MCF 10A (cell line): Measurements from ENCODE around the gene LDB2. TPM values are rescaled to one million over a fixed set of nuclear protein-coding genes. Genes with fewer than 3 reads are reported as not detected.

Experiments used
- BruUV-seq: library from RNA; stranded (reverse); fragments of 400-500 nt; replicated peaks from 2 replicates; lab custom pipeline; 2021; lab: Mats Ljungman, UMichigan
- CTCF ChIA-PET: fragments of 300-600 bp; sonication (Branson Sonifier 250); formaldehyde crosslinking; extraction: SDS; loops from one replicate; lab custom pipeline; 2021; ENCODE audit warnings: antibody characterized with exemption, inconsistent platforms; lab: Yijun Ruan, JAX
- POLR2A ChIA-PET: fragments of 300-600, 350-650 bp; sonication (Branson Sonifier 250); formaldehyde crosslinking; extraction: SDS; loops from one replicate; lab custom pipeline; 2020; ENCODE audit warnings: antibody characterized with exemption, inconsistent platforms; lab: Yijun Ruan, JAX
- DNase-seq: peaks from one replicate; pipeline ENCODE4 v3.0.0-alpha.2; 2018; ENCODE audit not compliant: unreplicated experiment
- H3K27ac Mint-ChIP-seq: one replicate; pipeline ENCODE4 v1.8.0; 2022; ENCODE audit warnings: mild to moderate bottlenecking, low read depth, mixed read lengths; ENCODE audit not compliant: unreplicated experiment
- H3K27me3 Mint-ChIP-seq: one replicate; pipeline ENCODE4 v1.8.0; 2022; ENCODE audit warnings: mixed read lengths; ENCODE audit not compliant: insufficient read depth, unreplicated experiment
- H3K36me3 Mint-ChIP-seq: one replicate; pipeline ENCODE4 v1.8.0; 2022; ENCODE audit warnings: mild to moderate bottlenecking, moderate library complexity, mixed read lengths; ENCODE audit not compliant: insufficient read depth, unreplicated experiment
- H3K4me1 Mint-ChIP-seq: one replicate; pipeline ENCODE4 v1.8.0; 2022; ENCODE audit warnings: mixed read lengths; ENCODE audit not compliant: insufficient read depth, unreplicated experiment
- H3K4me3 Mint-ChIP-seq: one replicate; pipeline ENCODE4 v1.8.0; 2022; ENCODE audit warnings: mild to moderate bottlenecking, moderate library complexity, mixed read lengths; ENCODE audit not compliant: unreplicated experiment
- H3K9me3 Mint-ChIP-seq: one replicate; pipeline ENCODE4 v1.8.0; 2022; ENCODE audit warnings: mixed read lengths; ENCODE audit not compliant: unreplicated experiment
- intact Hi-C: fragments of 100-400 bp; cut with micrococcal nuclease; formaldehyde crosslinking; loops from 2 replicates; pipeline ENCODE4 v1.14.1; 2022
- total RNA-seq: library from RNA; stranded (reverse); gene quantifications from 2 replicates; pipeline ENCODE4 v1.2.3, GENCODE V29; 2022
- TF ChIP-seq, protein P1 (sequence below): fragments of 200-600 bp; IDR thresholded peaks from one replicate; pipeline ENCODE4 v1.8.0; 2022; ENCODE audit warnings: antibody characterized with exemption, mild to moderate bottlenecking; ENCODE audit not compliant: unreplicated experiment

LDB2 gene
- total RNA-seq, 1 experiment from 2014 or later = not detected

DNA sequence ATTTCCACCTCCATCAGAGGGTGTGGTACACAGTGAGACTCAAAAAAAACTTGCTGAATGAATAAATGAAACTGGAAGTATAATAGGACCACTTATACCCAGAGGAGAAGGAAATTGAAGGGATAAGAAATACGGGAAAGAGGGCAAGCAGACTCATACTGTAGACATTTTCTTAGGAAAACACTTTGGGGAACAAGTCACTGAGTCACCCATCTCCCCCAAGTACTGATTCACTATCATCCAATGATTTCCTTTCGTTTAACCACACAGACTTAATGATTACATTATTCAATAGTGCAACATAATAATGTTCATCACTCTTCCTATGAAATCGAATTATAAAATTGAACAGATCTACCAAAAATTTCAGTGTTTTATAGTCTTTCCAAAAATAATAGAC is 97.1 kb downstream of the LDB2 start:
- intact Hi-C loops = no loop called here
- H3K4me3 Mint-ChIP-seq = no peak overlapping the region
- H3K4me1 Mint-ChIP-seq = no peaks in the 10 kb centered on the region
- BruUV-seq = no TSS peak
- DNase-seq = no peak
- peaks cover 41% of the 10 kb centered on the region for H3K27me3 Mint-ChIP-seq
- ChIA-PET CTCF (interaction anchor here (0.8 kb wide), 2 partner anchors 221 to 523 kb away, joined by 3 to 4 read pairs; no protein-coding TSS in a partner anchor), POLR2A (no interaction called here)
- H3K9me3 Mint-ChIP-seq = no peaks in the 10 kb centered on the region
- peaks cover 6% of the 10 kb centered on the region for H3K36me3 Mint-ChIP-seq
- TF ChIP-seq, protein P1, sequence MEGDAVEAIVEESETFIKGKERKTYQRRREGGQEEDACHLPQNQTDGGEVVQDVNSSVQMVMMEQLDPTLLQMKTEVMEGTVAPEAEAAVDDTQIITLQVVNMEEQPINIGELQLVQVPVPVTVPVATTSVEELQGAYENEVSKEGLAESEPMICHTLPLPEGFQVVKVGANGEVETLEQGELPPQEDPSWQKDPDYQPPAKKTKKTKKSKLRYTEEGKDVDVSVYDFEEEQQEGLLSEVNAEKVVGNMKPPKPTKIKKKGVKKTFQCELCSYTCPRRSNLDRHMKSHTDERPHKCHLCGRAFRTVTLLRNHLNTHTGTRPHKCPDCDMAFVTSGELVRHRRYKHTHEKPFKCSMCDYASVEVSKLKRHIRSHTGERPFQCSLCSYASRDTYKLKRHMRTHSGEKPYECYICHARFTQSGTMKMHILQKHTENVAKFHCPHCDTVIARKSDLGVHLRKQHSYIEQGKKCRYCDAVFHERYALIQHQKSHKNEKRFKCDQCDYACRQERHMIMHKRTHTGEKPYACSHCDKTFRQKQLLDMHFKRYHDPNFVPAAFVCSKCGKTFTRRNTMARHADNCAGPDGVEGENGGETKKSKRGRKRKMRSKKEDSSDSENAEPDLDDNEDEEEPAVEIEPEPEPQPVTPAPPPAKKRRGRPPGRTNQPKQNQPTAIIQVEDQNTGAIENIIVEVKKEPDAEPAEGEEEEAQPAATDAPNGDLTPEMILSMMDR = no peak
- H3K27ac Mint-ChIP-seq = no peak overlapping the region

DNA sequence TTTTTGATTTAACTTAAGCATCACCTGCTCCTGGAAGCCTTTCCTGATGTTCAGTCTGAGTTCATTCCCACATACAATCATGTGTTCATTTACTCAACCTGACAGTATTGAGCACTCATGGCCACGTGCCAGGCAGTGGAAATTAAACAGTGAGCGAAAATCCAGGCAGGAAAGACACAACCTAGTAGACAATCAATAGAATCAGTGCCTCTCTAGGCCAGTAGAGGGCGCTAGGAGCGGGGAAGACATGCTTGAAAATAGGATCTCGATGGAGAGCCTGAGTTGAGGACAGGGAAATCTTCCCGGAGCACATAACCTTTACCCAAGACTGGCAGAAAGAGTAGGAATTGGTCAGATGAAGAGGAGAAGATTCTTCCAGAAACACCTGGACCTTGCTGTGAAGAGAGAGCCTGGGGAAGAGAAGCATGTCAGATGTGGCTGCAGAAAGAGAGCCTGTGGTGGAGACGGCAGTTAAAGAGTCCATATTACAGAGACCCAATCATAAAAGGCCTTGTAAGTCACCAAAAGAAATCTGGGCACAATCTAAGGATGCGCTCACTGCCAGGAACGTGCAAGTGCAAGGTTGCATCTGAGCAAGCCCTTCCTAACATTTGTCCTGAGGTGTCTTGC is 103.5 kb downstream of the LDB2 start:
- CTCF ChIA-PET = interaction anchor here (0.6 to 2.5 kb wide), 14 partner anchors 20 to 536 kb away, joined by 3 to 13 read pairs (median 4); no protein-coding TSS in a partner anchor
- DNase-seq = peak; percentile 64
- H3K36me3 Mint-ChIP-seq = no peaks in the 10 kb centered on the region
- H3K4me1 Mint-ChIP-seq = no peaks in the 10 kb centered on the region
- no peaks in the 10 kb centered on the region for H3K9me3 Mint-ChIP-seq
- peaks cover 23% of the 10 kb centered on the region for H3K27me3 Mint-ChIP-seq
- TF ChIP-seq, protein P1 = peak; percentile 75
- BruUV-seq = no TSS peak
- POLR2A ChIA-PET = no interaction called here
- no peak overlapping the region for H3K4me3 Mint-ChIP-seq
- no peak overlapping the region for H3K27ac Mint-ChIP-seq
- intact Hi-C loops = loop anchor here (1.0 to 2.0 kb wide), 3 partner anchors 122 to 652 kb away; no protein-coding TSS in a partner anchor

DNA sequence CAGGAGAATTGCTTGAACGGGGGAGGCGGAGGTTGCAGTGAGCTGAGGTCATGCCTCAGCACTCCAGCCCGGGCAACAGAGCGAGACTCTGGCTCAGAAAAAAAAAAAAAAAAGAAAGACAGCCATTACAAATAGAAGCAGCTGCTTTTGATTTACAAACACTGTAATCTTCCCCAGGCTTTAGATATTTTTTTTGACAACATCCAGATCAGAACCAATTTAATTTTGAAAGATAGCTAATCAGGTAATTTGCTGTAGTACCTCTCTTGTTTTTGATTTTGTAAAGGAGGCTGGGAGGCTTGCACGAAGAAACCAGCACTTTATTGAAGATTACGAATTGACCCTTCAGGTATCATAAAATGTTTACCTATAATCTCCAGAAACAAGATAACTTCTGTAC is 107.0 kb downstream of the LDB2 start:
- POLR2A ChIA-PET = no interaction called here

DNA sequence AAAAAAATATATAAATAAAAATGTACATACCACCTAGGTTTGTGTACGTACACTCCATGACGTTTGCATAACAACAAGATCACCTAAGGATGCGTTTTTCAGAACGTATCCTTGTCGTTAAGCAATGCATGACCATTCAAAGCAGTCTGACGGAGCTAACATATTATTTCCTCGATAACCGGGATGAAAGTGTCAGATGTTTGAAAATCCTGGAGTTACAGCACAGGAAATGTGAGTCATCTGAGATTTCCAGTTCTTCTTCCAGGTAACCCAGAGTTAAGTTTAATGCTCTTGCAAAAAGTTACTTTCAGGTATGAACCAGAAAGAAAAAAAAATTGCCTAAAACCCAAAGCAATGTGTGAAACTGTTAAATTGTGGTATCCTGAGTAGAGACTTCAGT is 107.9 kb downstream of the LDB2 start:
- no peaks in the 10 kb centered on the region for H3K36me3 Mint-ChIP-seq
- H3K4me1 Mint-ChIP-seq = no peaks in the 10 kb centered on the region
- intact Hi-C loops = no loop called here
- no TSS peak for BruUV-seq
- no peak overlapping the region for H3K27ac Mint-ChIP-seq
- CTCF ChIA-PET = no interaction called here
- H3K4me3 Mint-ChIP-seq = no peak overlapping the region
- DNase-seq = peak; percentile 58
- H3K9me3 Mint-ChIP-seq = no peaks in the 10 kb centered on the region
- TF ChIP-seq, protein P1 = no peak
- peaks cover 43% of the 10 kb centered on the region for H3K27me3 Mint-ChIP-seq
- POLR2A ChIA-PET = interaction anchor here (1.2 kb wide), 1 partner anchor 255 kb away, joined by 4 read pairs; no protein-coding TSS in a partner anchor

More for the DNA sequence above, 107.0 kb downstream of the LDB2 start:
- no peak overlapping the region for H3K27ac Mint-ChIP-seq
- DNase-seq = no peak
- no peaks in the 10 kb centered on the region for H3K36me3 Mint-ChIP-seq
- H3K4me3 Mint-ChIP-seq = no peak overlapping the region
- no peaks in the 10 kb centered on the region for H3K4me1 Mint-ChIP-seq
- intact Hi-C loops = no loop called here
- BruUV-seq = no TSS peak
- TF ChIP-seq, protein P1 = no peak
- CTCF ChIA-PET = interaction anchor here (0.5 to 1.7 kb wide), 3 partner anchors 61 to 534 kb away, joined by 3 to 7 read pairs (median 3); no protein-coding TSS in a partner anchor
- H3K9me3 Mint-ChIP-seq = no peaks in the 10 kb centered on the region
- H3K27me3 Mint-ChIP-seq = peaks cover 43% of the 10 kb centered on the region
